MM.1S (cell line): ENCODE results near the gene BIRC7.

Experiments
- DNase-seq: peaks from one replicate; pipeline ENCODE4 v3.0.0-alpha.2; 2015
- H2AFZ ChIP-seq: fragments of 300-600 bp; sonication (generic); 2 replicates; pipeline ENCODE4 v1.6.0; 2016; ENCODE audit warnings: antibody characterized with exemption, low read length
- H3F3A ChIP-seq: fragments of 300-600 bp; sonication (generic); 2 replicates; pipeline ENCODE4 v1.6.1; 2016; ENCODE audit warnings: mild to moderate bottlenecking, antibody characterized with exemption, low read length, moderate library complexity, mixed read lengths; ENCODE audit not compliant: insufficient read depth
- H3K27ac ChIP-seq: fragments of 300-600 bp; sonication (generic); 2 replicates; pipeline ENCODE4 v1.5.1; 2016; ENCODE audit warnings: mild to moderate bottlenecking, low read length
- H3K27me3 ChIP-seq: fragments of 300-600 bp; sonication (generic); replicated peaks from 2 replicates; pipeline ENCODE4 v1.6.0; 2016; ENCODE audit warnings: low read length; ENCODE audit not compliant: insufficient read depth
- H3K36me3 ChIP-seq: fragments of 300-600 bp; sonication (generic); replicated peaks from 2 replicates; pipeline ENCODE4 v1.6.1; 2016; ENCODE audit warnings: mild to moderate bottlenecking, low read length, mixed read lengths; ENCODE audit not compliant: insufficient read depth
- H3K4me1 ChIP-seq: fragments of 300-600 bp; sonication (generic); 2 replicates; pipeline ENCODE4 v1.6.1; 2016; ENCODE audit warnings: low read length, mixed read lengths
- H3K4me2 ChIP-seq: fragments of 300-600 bp; sonication (generic); 2 replicates; pipeline ENCODE4 v1.6.0; 2016; ENCODE audit warnings: low read depth, low read length
- H3K4me3 ChIP-seq: fragments of 300-600 bp; sonication (generic); 2 replicates; pipeline ENCODE4 v1.5.1; 2016; ENCODE audit warnings: low read length, mixed read lengths
- H3K79me2 ChIP-seq: fragments of 300-600 bp; sonication (generic); 2 replicates; pipeline ENCODE4 v1.6.1; 2016; ENCODE audit warnings: mixed run types, low read length, mixed read lengths
- H3K9ac ChIP-seq: fragments of 300-600 bp; sonication (generic); 2 replicates; pipeline ENCODE4 v1.6.1; 2016; ENCODE audit warnings: low read length, mixed read lengths
- H3K9me2 ChIP-seq: fragments of 300-600 bp; sonication (generic); replicated peaks from 2 replicates; pipeline ENCODE4 v1.6.1; 2016; ENCODE audit warnings: mild to moderate bottlenecking, low read length, mixed read lengths; ENCODE audit not compliant: insufficient read depth
- H3K9me3 ChIP-seq: fragments of 300-600 bp; sonication (generic); replicated peaks from 2 replicates; pipeline ENCODE4 v1.6.1; 2016; ENCODE audit warnings: mild to moderate bottlenecking, low read length, mixed read lengths; ENCODE audit not compliant: insufficient read depth
- H4K20me1 ChIP-seq: fragments of 300-600 bp; sonication (generic); 2 replicates; pipeline ENCODE4 v1.6.1; 2016; ENCODE audit warnings: mild to moderate bottlenecking, low read length, moderate library complexity, mixed read lengths; ENCODE audit not compliant: insufficient read depth
- EZH2 ChIP-seq: fragments of 300-600 bp; sonication (generic); optimal IDR thresholded peaks from 2 replicates; pipeline ENCODE3; 2017; ENCODE audit warnings: low read depth, mild to moderate bottlenecking, antibody characterized with exemption, low read length, mixed read lengths
- EZH2phosphoT487 ChIP-seq: fragments of 300-600 bp; sonication (generic); IDR thresholded peaks from 2 replicates; pipeline ENCODE4 v1.6.1; 2018; ENCODE audit warnings: antibody characterized with exemption, low read length
- TF ChIP-seq, protein P1 (sequence below): fragments of 300-600 bp; sonication (generic); IDR thresholded peaks from 2 replicates; pipeline ENCODE4 v1.5.1; 2016; ENCODE audit warnings: antibody characterized with exemption, low read length, mixed read lengths

The BIRC7 gene

DNA sequence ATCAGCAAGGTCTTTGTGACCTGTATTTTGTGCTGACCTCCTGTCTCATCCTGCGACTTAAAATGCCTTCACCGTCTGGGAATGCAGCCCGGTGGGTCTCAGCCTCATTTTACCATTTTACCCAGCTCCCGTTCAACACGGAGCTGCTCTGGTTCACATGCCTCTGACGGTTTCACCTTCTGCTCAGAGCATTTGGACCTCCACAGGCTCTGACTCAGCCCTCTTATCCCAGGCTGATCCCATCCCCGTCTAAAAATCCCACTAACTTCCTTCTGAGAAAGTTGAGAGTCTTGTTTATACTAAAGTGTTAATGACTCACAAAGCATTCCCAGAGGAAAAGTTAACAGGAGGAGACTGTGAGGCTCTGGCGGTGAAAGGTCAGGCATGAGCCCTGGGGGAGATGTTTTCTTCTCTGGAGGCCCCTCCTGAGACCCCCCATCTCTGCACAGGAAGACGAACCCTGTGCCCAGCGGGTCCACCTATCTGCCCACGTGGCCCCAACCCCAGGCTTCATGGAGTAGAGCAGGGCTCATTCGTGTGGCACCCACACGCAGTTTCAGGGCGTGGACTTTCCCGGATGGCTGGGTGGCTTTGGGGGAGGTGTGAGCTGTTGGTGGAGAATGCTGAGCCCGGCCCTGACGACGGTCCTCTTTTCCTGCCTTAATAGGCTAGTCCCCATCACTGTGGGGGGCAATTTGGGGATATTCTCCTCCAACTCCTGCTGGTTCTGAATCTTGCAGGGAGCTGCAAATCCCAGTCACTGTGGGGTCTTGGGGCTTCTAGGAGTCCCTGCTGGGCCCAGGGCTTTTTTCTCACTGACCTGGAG is 3.3 kb upstream of the BIRC7 start:
- Histone ChIP-seq H3K4me3 (no peak overlapping the region), H3K36me3 (no peaks in the 10 kb centered on the region), H3K9ac (no peak overlapping the region), H3K4me1 (no peaks in the 10 kb centered on the region), H3K79me2 (no peaks in the 10 kb centered on the region), H3K9me3 (no peaks in the 10 kb centered on the region), H3F3A (no peaks in the 10 kb centered on the region), H3K27me3 (peaks cover 98% of the 10 kb centered on the region), H3K27ac (no peak overlapping the region), H2AFZ (no peak overlapping the region), H4K20me1 (no peaks in the 10 kb centered on the region), H3K4me2 (no peak overlapping the region), H3K9me2 (no peaks in the 10 kb centered on the region)
- TF ChIP-seq, protein P1, sequence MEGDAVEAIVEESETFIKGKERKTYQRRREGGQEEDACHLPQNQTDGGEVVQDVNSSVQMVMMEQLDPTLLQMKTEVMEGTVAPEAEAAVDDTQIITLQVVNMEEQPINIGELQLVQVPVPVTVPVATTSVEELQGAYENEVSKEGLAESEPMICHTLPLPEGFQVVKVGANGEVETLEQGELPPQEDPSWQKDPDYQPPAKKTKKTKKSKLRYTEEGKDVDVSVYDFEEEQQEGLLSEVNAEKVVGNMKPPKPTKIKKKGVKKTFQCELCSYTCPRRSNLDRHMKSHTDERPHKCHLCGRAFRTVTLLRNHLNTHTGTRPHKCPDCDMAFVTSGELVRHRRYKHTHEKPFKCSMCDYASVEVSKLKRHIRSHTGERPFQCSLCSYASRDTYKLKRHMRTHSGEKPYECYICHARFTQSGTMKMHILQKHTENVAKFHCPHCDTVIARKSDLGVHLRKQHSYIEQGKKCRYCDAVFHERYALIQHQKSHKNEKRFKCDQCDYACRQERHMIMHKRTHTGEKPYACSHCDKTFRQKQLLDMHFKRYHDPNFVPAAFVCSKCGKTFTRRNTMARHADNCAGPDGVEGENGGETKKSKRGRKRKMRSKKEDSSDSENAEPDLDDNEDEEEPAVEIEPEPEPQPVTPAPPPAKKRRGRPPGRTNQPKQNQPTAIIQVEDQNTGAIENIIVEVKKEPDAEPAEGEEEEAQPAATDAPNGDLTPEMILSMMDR, result no peak
- TF ChIP-seq EZH2phosphoT487 (no peak), EZH2 (no peak)
- no peak for DNase-seq

DNA sequence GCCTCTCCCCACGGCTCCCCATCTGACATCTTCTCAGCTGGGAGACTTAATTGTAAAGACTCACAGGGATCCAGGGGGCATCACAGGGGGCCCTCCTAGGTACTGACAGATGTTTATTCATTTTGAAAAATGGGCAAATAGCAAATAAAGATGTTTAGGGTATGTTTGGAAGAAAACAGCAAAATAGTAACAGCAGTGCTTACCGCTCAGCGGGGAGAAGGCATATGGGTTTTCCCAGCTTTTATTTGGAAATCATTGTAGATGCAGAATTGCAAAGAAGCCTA is 2.7 kb upstream of the BIRC7 start:
- Histone ChIP-seq H3K36me3 (no peaks in the 10 kb centered on the region), H3K27me3 (peaks cover 98% of the 10 kb centered on the region), H3K27ac (no peak overlapping the region), H3K4me3 (no peak overlapping the region), H3K9ac (no peak overlapping the region), H2AFZ (no peak overlapping the region), H4K20me1 (no peaks in the 10 kb centered on the region), H3K9me2 (no peaks in the 10 kb centered on the region), H3K4me1 (no peaks in the 10 kb centered on the region), H3K4me2 (no peak overlapping the region), H3K79me2 (no peaks in the 10 kb centered on the region), H3F3A (no peaks in the 10 kb centered on the region), H3K9me3 (no peaks in the 10 kb centered on the region)
- no peak for DNase-seq
- TF ChIP-seq, protein P1, result no peak
- TF ChIP-seq EZH2phosphoT487 (no peak), EZH2 (no peak)

DNA sequence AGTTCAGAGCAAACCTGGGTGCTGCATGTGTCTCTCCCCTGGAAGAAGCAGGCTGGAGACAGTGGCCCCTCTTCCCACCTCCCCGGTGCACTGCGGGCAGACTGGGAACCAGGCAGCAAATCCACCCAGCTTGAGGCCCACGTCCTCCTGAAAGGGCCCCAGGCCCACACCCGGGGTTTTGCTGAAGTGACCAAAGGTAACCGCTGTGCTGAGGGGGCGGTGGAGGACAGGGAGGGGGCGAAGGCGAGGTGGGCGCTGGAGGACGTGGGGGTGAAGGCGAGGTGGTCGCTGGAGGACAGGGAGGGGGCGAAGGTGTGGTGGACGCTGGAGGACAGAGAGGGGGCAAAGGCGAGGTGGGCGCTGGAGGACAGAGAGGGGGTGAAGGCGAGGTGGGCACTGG is 1.8 kb upstream of the BIRC7 start:
- H4K20me1 ChIP-seq, result no peaks in the 10 kb centered on the region
- no peak overlapping the region for H3K27ac ChIP-seq
- no peak overlapping the region for H3K4me2 ChIP-seq
- H3K9me2 ChIP-seq, result no peaks in the 10 kb centered on the region
- H3K9me3 ChIP-seq, result no peaks in the 10 kb centered on the region
- H2AFZ ChIP-seq, result no peak overlapping the region
- H3K9ac ChIP-seq, result no peak overlapping the region
- DNase-seq, result no peak
- no peaks in the 10 kb centered on the region for H3K4me1 ChIP-seq
- no peaks in the 10 kb centered on the region for H3K36me3 ChIP-seq
- H3F3A ChIP-seq, result no peaks in the 10 kb centered on the region
- H3K4me3 ChIP-seq, result no peak overlapping the region
- peaks cover 98% of the 10 kb centered on the region for H3K27me3 ChIP-seq
- TF ChIP-seq EZH2 (no peak), EZH2phosphoT487 (no peak)
- TF ChIP-seq, protein P1, result no peak
- no peaks in the 10 kb centered on the region for H3K79me2 ChIP-seq
